Gastroesophageal sphincter (tissue), 3 donors: Measurements from ENCODE around the gene NISCH.

Experiments used
- EP300 ChIP-seq: sonication (generic); formaldehyde crosslinking; IDR thresholded peaks from one replicate; pipeline ENCODE4 v1.6.1; 2017; ENCODE audit warnings: antibody characterized with exemption, mild to moderate bottlenecking
- POLR2AphosphoS5 ChIP-seq: sonication (generic); formaldehyde crosslinking; IDR thresholded peaks from one replicate; pipeline ENCODE4 v1.6.1; 2017; ENCODE audit warnings: antibody characterized with exemption
- TF ChIP-seq, protein P1 (sequence below), 4 experiments: fragments of 200-600 bp in 2 of 4; fragments of 450-650 bp in 2 of 4; sonication (generic) in 1 of 4; IDR thresholded peaks; one replicate each; pipeline ENCODE4 v1.5.1; 2017 to 2019; ENCODE audit warnings: antibody characterized with exemption in 4 of 4, mild to moderate bottlenecking in 2 of 4, moderate library complexity in 2 of 4

- TF ChIP-seq EP300 = no peak
- TF ChIP-seq, protein P1, sequence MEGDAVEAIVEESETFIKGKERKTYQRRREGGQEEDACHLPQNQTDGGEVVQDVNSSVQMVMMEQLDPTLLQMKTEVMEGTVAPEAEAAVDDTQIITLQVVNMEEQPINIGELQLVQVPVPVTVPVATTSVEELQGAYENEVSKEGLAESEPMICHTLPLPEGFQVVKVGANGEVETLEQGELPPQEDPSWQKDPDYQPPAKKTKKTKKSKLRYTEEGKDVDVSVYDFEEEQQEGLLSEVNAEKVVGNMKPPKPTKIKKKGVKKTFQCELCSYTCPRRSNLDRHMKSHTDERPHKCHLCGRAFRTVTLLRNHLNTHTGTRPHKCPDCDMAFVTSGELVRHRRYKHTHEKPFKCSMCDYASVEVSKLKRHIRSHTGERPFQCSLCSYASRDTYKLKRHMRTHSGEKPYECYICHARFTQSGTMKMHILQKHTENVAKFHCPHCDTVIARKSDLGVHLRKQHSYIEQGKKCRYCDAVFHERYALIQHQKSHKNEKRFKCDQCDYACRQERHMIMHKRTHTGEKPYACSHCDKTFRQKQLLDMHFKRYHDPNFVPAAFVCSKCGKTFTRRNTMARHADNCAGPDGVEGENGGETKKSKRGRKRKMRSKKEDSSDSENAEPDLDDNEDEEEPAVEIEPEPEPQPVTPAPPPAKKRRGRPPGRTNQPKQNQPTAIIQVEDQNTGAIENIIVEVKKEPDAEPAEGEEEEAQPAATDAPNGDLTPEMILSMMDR (IDR thresholded peaks at IDR 0.05) = no peak
- no peak for TF ChIP-seq POLR2AphosphoS5
These were observed 17.0 kb downstream of the NISCH start for GRCh38 chr3:52472239-52473000.
